Hepatocyte (in vitro differentiated cells): Measurements from ENCODE around the gene P4HB.

Experiments
- EZH2phosphoT487 ChIP-seq: fragments of 200-600 bp; sonication (generic); IDR thresholded peaks from one replicate; pipeline ENCODE4 v1.6.1; 2018; ENCODE audit warnings: antibody characterized with exemption, mild to moderate bottlenecking, low read depth, moderate library complexity; ENCODE audit not compliant: unreplicated experiment, severe bottlenecking
- TF ChIP-seq, protein P1 (sequence below): fragments of 200-600 bp; sonication (generic); IDR thresholded peaks from 2 replicates; pipeline ENCODE4 v1.5.1; 2016; ENCODE audit warnings: antibody characterized with exemption, mild to moderate bottlenecking; ENCODE audit not compliant: poor library complexity

DNA sequence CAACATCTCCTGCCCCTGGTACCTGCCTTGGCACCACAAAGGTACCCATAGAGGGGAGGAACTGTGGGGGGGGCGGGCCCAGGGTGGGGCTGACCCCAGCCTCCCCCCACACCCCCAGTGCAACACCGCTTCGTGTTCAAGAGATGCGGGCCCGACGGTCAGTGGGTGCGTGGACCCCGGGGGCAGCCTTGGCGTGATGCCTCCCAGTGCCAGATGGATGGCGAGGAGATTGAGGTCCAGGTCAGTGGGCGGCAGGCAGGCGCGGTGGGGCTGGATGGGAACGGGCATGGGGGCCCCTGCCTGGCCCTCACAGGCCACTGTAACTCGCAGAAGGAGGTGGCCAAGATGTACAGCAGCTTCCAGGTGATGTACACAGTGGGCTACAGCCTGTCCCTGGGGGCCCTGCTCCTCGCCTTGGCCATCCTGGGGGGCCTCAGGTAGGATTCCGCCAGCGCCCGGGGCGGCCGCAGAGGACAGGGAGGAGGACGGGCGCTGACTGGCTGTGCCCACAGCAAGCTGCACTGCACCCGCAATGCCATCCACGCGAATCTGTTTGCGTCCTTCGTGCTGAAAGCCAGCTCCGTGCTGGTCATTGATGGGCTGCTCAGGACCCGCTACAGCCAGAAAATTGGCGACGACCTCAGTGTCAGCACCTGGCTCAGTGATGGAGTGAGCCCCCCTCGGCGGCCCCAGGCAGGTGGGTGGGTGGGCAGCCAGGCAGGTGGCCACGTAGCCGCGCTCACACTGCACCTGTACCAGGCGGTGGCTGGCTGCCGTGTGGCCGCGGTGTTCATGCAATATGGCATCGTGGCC lies 49.2 kb downstream of the P4HB start:
- TF ChIP-seq EZH2phosphoT487, result no peak
- TF ChIP-seq, protein P1, sequence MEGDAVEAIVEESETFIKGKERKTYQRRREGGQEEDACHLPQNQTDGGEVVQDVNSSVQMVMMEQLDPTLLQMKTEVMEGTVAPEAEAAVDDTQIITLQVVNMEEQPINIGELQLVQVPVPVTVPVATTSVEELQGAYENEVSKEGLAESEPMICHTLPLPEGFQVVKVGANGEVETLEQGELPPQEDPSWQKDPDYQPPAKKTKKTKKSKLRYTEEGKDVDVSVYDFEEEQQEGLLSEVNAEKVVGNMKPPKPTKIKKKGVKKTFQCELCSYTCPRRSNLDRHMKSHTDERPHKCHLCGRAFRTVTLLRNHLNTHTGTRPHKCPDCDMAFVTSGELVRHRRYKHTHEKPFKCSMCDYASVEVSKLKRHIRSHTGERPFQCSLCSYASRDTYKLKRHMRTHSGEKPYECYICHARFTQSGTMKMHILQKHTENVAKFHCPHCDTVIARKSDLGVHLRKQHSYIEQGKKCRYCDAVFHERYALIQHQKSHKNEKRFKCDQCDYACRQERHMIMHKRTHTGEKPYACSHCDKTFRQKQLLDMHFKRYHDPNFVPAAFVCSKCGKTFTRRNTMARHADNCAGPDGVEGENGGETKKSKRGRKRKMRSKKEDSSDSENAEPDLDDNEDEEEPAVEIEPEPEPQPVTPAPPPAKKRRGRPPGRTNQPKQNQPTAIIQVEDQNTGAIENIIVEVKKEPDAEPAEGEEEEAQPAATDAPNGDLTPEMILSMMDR, result no peak
